ENCODE results near the gene GPX4.
A peak's percentile ranks its signal among the peaks of the same experiment; 100 is the strongest.

GPX4 gene

DNA sequence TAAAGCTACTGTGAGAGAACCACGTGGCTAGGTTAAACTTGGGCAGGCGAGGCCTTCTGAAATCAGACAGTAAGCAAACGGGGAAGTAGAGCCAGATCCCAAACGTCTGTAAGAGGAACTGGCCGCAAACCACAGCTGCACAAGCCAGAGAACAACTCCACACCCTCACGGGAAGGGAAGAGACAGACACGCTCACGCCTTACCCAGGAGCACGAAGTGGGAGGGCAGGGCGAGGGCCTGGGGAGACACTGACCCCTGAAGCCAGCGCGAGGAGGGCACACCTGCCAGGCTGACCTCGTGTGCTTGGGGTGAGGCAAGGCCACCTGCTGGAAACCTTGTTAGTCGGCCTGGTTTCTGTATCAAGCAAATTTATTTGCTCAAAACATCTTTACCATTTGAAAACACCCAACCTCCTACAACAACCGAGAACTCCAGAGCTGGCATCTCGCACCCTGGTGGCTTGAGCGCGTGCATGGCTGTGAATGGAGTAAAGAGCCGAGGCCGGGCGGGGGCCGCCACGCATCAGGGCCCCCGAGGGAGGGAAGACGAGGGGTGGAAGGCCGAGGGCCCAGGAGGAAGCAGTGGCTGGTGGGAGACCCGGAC is 15.9 kb upstream of the GPX4 start:
- Mint-ChIP-seq H3K27me3 (ENCODE audit: low read depth) (no peaks in the 10 kb centered on the region), H3K4me3 (peak overlapping the region; percentile 7 to 54 (median 47)), H3K4me1 (peaks cover 11% of the 10 kb centered on the region), H3K27ac (peak overlapping the region in 1 of 3 experiments; percentile 71), H3K9me3 (no peaks in the 10 kb centered on the region), H3K36me3 (ENCODE audit: low read depth) (peaks cover 9% of the 10 kb centered on the region)
- TF ChIP-seq, protein P1, sequence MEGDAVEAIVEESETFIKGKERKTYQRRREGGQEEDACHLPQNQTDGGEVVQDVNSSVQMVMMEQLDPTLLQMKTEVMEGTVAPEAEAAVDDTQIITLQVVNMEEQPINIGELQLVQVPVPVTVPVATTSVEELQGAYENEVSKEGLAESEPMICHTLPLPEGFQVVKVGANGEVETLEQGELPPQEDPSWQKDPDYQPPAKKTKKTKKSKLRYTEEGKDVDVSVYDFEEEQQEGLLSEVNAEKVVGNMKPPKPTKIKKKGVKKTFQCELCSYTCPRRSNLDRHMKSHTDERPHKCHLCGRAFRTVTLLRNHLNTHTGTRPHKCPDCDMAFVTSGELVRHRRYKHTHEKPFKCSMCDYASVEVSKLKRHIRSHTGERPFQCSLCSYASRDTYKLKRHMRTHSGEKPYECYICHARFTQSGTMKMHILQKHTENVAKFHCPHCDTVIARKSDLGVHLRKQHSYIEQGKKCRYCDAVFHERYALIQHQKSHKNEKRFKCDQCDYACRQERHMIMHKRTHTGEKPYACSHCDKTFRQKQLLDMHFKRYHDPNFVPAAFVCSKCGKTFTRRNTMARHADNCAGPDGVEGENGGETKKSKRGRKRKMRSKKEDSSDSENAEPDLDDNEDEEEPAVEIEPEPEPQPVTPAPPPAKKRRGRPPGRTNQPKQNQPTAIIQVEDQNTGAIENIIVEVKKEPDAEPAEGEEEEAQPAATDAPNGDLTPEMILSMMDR (IDR thresholded peaks at IDR 0.05; ENCODE audit: unreplicated experiment in 3 of 3): no peak

DNA sequence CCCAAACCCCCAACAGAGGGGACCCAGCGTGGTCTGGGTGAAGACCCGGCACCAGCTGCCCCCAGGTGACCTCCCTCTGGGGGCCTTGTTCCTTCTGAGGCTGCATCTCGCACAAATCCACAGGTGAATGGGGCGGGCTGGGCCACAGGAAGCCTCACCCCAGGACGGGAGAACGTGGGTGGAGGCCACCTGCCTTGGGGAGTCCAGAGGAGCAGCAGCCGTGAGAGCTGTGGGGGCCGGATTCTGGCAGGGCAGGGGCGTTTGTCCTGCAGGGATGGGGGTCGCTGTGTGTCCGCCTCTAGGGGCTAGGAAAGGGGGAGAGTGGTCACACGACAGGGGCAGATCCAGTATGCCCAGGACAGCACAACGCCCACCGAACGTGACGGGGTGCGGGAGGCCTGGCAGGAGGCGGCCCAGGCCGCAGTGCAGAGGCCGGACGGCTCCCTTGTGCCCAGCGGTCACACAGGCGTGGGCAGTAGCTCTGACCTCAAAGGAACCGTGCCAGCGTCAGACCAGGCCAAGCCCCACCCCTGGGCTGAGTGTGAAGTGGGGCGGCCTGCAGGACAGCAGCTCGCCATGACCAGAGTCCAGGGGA is 15.3 kb upstream of the GPX4 start:
- no peak overlapping the region for H3K4me3 Mint-ChIP-seq
- no peak overlapping the region for H3K27ac Mint-ChIP-seq
- TF ChIP-seq, protein P1 (IDR thresholded peaks at IDR 0.05; ENCODE audit: unreplicated experiment in 3 of 3): no peak
- peaks cover 9% of the 10 kb centered on the region for H3K36me3 Mint-ChIP-seq (ENCODE audit: low read depth)
- peaks cover 15% of the 10 kb centered on the region for H3K4me1 Mint-ChIP-seq
- H3K27me3 Mint-ChIP-seq (ENCODE audit: low read depth): no peaks in the 10 kb centered on the region
- no peaks in the 10 kb centered on the region for H3K9me3 Mint-ChIP-seq

DNA sequence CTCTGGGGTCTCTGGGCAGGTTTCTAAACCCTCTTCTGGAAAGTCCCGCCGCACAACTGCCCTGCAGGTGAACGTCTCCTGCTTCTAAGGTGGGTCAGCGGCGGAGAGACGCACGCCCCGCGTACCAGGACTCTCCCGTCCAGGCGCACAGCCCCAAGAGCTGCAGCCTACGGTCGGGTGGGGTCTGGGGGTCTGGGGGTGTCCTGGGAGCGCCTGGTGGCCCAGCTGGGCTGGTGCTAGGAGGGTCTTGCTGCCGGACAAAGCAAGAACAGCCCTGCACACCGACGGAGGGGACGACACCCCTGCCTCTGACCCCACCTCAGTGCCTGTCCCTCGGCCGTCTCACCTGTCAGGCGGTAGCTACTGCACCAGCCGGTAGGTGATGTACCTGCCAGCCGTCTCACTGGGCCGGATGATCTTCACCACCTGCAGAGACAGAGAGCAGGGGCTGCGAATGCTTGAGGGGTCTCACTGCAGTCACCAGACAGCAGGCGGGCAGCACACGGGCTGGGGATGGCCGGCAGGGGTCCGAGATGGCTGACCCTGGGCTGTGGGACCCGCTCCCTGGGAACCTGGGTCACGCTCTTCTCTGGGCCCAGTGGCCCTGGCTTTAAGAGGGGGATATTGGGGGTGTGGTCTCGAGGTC is 14.5 kb upstream of the GPX4 start:
- H3K4me3 Mint-ChIP-seq: no peak overlapping the region
- peaks cover 19% of the 10 kb centered on the region for H3K4me1 Mint-ChIP-seq
- H3K36me3 Mint-ChIP-seq (ENCODE audit: low read depth): peaks cover 9% of the 10 kb centered on the region
- TF ChIP-seq, protein P1 (IDR thresholded peaks at IDR 0.05; ENCODE audit: unreplicated experiment in 3 of 3): no peak
- H3K27me3 Mint-ChIP-seq (ENCODE audit: low read depth): peaks cover under 1% of the 10 kb centered on the region
- no peaks in the 10 kb centered on the region for H3K9me3 Mint-ChIP-seq
- no peak overlapping the region for H3K27ac Mint-ChIP-seq

DNA sequence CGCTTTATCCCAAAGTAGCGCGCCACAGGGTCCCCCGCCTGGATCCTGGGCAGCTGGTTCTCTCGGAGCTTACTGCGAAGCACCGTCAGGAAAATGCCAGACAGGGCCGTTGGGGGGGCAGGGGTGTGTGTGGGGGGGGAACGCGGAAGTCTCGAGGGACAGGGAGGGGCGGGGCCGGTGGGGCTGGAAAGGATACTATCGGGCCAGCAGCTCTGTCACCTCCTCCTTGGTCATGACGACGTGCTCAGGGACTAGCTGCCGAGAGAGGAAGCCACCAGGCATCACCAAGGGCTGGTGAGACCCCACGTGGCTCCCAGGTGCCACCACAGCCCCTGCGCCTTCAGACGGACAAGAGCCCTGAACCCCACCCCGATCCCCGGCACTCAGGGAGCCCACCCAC is 13.9 kb upstream of the GPX4 start:
- Mint-ChIP-seq H3K27ac (no peak overlapping the region), H3K4me1 (peaks cover 17% of the 10 kb centered on the region), H3K36me3 (ENCODE audit: low read depth) (peaks cover 8% of the 10 kb centered on the region), H3K27me3 (ENCODE audit: low read depth) (peaks cover 5% of the 10 kb centered on the region), H3K4me3 (no peak overlapping the region), H3K9me3 (no peaks in the 10 kb centered on the region)
- TF ChIP-seq, protein P1 (IDR thresholded peaks at IDR 0.05; ENCODE audit: unreplicated experiment in 3 of 3): no peak

DNA sequence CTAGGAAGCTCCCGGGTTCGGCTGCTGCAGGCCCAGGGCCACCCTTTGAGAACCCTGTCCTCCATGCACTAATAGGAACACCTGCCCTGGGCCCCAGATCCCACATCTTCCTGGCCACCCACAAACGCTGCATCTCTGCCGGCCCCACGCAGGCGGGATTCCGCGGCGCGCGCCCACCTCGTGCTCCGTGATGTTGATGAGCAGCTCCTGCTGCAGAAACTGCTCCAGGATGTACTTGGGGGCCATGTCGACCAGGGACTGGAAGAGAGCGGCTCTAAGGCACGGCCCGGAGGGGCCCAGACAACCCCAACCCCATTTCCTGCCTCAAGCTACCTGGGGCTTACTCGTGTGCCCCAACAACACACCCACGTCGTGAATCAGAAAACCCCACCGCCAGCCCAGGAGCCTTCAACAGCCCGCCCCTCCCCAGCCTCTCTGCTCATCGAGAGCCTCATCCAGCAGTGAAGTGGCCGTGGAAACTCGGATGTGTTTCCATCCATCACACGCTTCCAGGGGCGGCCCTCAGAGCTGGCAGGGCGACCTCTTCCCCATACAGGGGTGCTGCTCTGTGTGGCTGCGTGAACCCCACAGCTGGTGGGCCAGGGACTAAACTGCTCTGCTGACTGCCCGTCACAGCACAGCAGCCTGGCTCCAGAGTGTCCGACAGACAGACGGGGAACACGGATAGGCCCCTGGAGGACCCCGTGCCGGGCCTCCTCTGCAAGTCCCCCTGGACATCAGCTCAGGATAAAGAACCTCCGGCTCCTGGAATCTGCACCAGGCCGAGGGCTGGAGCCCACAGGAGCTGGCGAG is 12.9 kb upstream of the GPX4 start:
- Mint-ChIP-seq H3K27ac (no peak overlapping the region), H3K27me3 (ENCODE audit: low read depth) (peaks cover 5% of the 10 kb centered on the region), H3K9me3 (no peaks in the 10 kb centered on the region), H3K4me3 (peak overlapping the region in 2 of 3 experiments; percentile 16 to 19), H3K36me3 (ENCODE audit: low read depth) (peaks cover 5% of the 10 kb centered on the region), H3K4me1 (peaks cover 21% of the 10 kb centered on the region)
- TF ChIP-seq, protein P1 (IDR thresholded peaks at IDR 0.05; ENCODE audit: unreplicated experiment in 3 of 3): no peak
